ENCODE measurements around the gene SF3A1. TPM values are rescaled to one million over a fixed set of nuclear protein-coding genes. Genes with fewer than 3 reads are reported as not detected.

SF3A1 gene
- total and polyA plus RNA-seq, 4 donors: 25.2 to 140 (median 94.5) TPM

- 90% methylated on average over 3 of the region's 3 CpGs for WGBS (ENCODE audit: insufficient coverage)
- no peak overlapping the region for H3K27ac ChIP-seq (ENCODE audit: low read depth, low read length)
- no peak for DNase-seq (ENCODE audit: low read depth in 4 of 6, low spot score in 6 of 6)
- no peaks in the 10 kb centered on the region for H3K27me3 ChIP-seq (ENCODE audit: control insufficient read depth, insufficient read depth, low read length)
- no peaks in the 10 kb centered on the region for H3K9me3 ChIP-seq (ENCODE audit: control insufficient read depth, insufficient read depth, low read length)
- no peak overlapping the region for H3K4me3 ChIP-seq (ENCODE audit: low read depth, low read length)
- H3K36me3 ChIP-seq (ENCODE audit: control insufficient read depth, insufficient read depth, low read length): peaks cover 9% of the 10 kb centered on the region
- H3K4me1 ChIP-seq (ENCODE audit: control insufficient read depth, insufficient read depth, low read length): peaks cover 15% of the 10 kb centered on the region
These were observed 36.6 kb downstream of the SF3A1 start for GRCh38 chr22:30320021-30320556.

- peaks cover 7% of the 10 kb centered on the region for H3K4me1 ChIP-seq (ENCODE audit: control insufficient read depth, insufficient read depth, low read length)
- H3K27ac ChIP-seq (ENCODE audit: low read depth, low read length): no peak overlapping the region
- 88% methylated on average over 7 of the region's 7 CpGs for WGBS (ENCODE audit: insufficient coverage)
- no peaks in the 10 kb centered on the region for H3K9me3 ChIP-seq (ENCODE audit: control insufficient read depth, insufficient read depth, low read length)
- no peak overlapping the region for H3K4me3 ChIP-seq (ENCODE audit: low read depth, low read length)
- DNase-seq (ENCODE audit: low read depth in 4 of 6, low spot score in 6 of 6): no peak
- no peaks in the 10 kb centered on the region for H3K27me3 ChIP-seq (ENCODE audit: control insufficient read depth, insufficient read depth, low read length)
- peaks cover 9% of the 10 kb centered on the region for H3K36me3 ChIP-seq (ENCODE audit: control insufficient read depth, insufficient read depth, low read length)
These were observed 37.8 kb downstream of the SF3A1 start for GRCh38 chr22:30318799-30319419.

GRCh38 chr22:30317778-30318177 lies 38.9 kb downstream of the SF3A1 start:
- peaks cover 9% of the 10 kb centered on the region for H3K36me3 ChIP-seq (ENCODE audit: control insufficient read depth, insufficient read depth, low read length)
- DNase-seq (ENCODE audit: low read depth in 4 of 6, low spot score in 6 of 6): no peak
- H3K4me1 ChIP-seq (ENCODE audit: control insufficient read depth, insufficient read depth, low read length): peaks cover 7% of the 10 kb centered on the region
- H3K4me3 ChIP-seq (ENCODE audit: low read depth, low read length): no peak overlapping the region
- no peak overlapping the region for H3K27ac ChIP-seq (ENCODE audit: low read depth, low read length)
- no peaks in the 10 kb centered on the region for H3K9me3 ChIP-seq (ENCODE audit: control insufficient read depth, insufficient read depth, low read length)
- no CpG with 5 or more reads among the region's 1 CpG for WGBS (ENCODE audit: insufficient coverage)
- H3K27me3 ChIP-seq (ENCODE audit: control insufficient read depth, insufficient read depth, low read length): no peaks in the 10 kb centered on the region

GRCh38 chr22:30315962-30316576 lies 40.6 kb downstream of the SF3A1 start:
- Histone ChIP-seq H3K27me3 (ENCODE audit: control insufficient read depth, insufficient read depth, low read length) (no peaks in the 10 kb centered on the region), H3K27ac (ENCODE audit: low read depth, low read length) (no peak overlapping the region), H3K4me1 (ENCODE audit: control insufficient read depth, insufficient read depth, low read length) (peaks cover 13% of the 10 kb centered on the region), H3K9me3 (ENCODE audit: control insufficient read depth, insufficient read depth, low read length) (no peaks in the 10 kb centered on the region), H3K4me3 (ENCODE audit: low read depth, low read length) (no peak overlapping the region), H3K36me3 (ENCODE audit: control insufficient read depth, insufficient read depth, low read length) (peaks cover 9% of the 10 kb centered on the region)
- no peak for DNase-seq (ENCODE audit: low read depth in 4 of 6, low spot score in 6 of 6)
- WGBS (ENCODE audit: insufficient coverage): 57% methylated on average over 1 of the region's 2 CpGs

GRCh38 chr22:30314915-30315314 lies 41.8 kb downstream of the SF3A1 start:
- Histone ChIP-seq H3K27me3 (ENCODE audit: control insufficient read depth, insufficient read depth, low read length) (no peaks in the 10 kb centered on the region), H3K27ac (ENCODE audit: low read depth, low read length) (no peak overlapping the region), H3K9me3 (ENCODE audit: control insufficient read depth, insufficient read depth, low read length) (no peaks in the 10 kb centered on the region), H3K36me3 (ENCODE audit: control insufficient read depth, insufficient read depth, low read length) (peaks cover 9% of the 10 kb centered on the region), H3K4me1 (ENCODE audit: control insufficient read depth, insufficient read depth, low read length) (peaks cover 23% of the 10 kb centered on the region), H3K4me3 (ENCODE audit: low read depth, low read length) (no peak overlapping the region)
- DNase-seq (ENCODE audit: low read depth in 4 of 6, low spot score in 6 of 6): no peak
- 91% methylated on average over 4 of the region's 8 CpGs for WGBS (ENCODE audit: insufficient coverage)

GRCh38 chr22:30313527-30314363 lies 42.9 kb downstream of the SF3A1 start:
- H3K27ac ChIP-seq (ENCODE audit: low read depth, low read length): no peak overlapping the region
- no peaks in the 10 kb centered on the region for H3K9me3 ChIP-seq (ENCODE audit: control insufficient read depth, insufficient read depth, low read length)
- H3K4me1 ChIP-seq (ENCODE audit: control insufficient read depth, insufficient read depth, low read length): peaks cover 33% of the 10 kb centered on the region
- DNase-seq (ENCODE audit: low read depth in 4 of 6, low spot score in 6 of 6): no peak
- no peak overlapping the region for H3K4me3 ChIP-seq (ENCODE audit: low read depth, low read length)
- no peaks in the 10 kb centered on the region for H3K27me3 ChIP-seq (ENCODE audit: control insufficient read depth, insufficient read depth, low read length)
- no CpG with 5 or more reads among the region's 8 CpGs for WGBS (ENCODE audit: insufficient coverage)
- H3K36me3 ChIP-seq (ENCODE audit: control insufficient read depth, insufficient read depth, low read length): peaks cover 9% of the 10 kb centered on the region

- H3K27me3 ChIP-seq (ENCODE audit: control insufficient read depth, insufficient read depth, low read length): no peaks in the 10 kb centered on the region
- DNase-seq (ENCODE audit: low read depth in 4 of 6, low spot score in 6 of 6): no peak
- peaks cover 34% of the 10 kb centered on the region for H3K4me1 ChIP-seq (ENCODE audit: control insufficient read depth, insufficient read depth, low read length)
- peaks cover 5% of the 10 kb centered on the region for H3K36me3 ChIP-seq (ENCODE audit: control insufficient read depth, insufficient read depth, low read length)
- H3K27ac ChIP-seq (ENCODE audit: low read depth, low read length): no peak overlapping the region
- WGBS (ENCODE audit: insufficient coverage): 88% methylated on average over 6 of the region's 6 CpGs
- H3K9me3 ChIP-seq (ENCODE audit: control insufficient read depth, insufficient read depth, low read length): no peaks in the 10 kb centered on the region
- H3K4me3 ChIP-seq (ENCODE audit: low read depth, low read length): no peak overlapping the region
These were observed 44.6 kb downstream of the SF3A1 start for GRCh38 chr22:30312053-30312452.

GRCh38 chr22:30310881-30311771 lies 45.6 kb downstream of the SF3A1 start:
- H3K27ac ChIP-seq (ENCODE audit: low read depth, low read length): peak overlapping the region; percentile 42
- no peaks in the 10 kb centered on the region for H3K9me3 ChIP-seq (ENCODE audit: control insufficient read depth, insufficient read depth, low read length)
- H3K4me1 ChIP-seq (ENCODE audit: control insufficient read depth, insufficient read depth, low read length): peaks cover 38% of the 10 kb centered on the region
- WGBS (ENCODE audit: insufficient coverage): 53% methylated on average over 4 of the region's 8 CpGs
- peak in 1 of 6 donors; percentile 73 for DNase-seq (ENCODE audit: low read depth in 4 of 6, low spot score in 6 of 6)
- no peaks in the 10 kb centered on the region for H3K27me3 ChIP-seq (ENCODE audit: control insufficient read depth, insufficient read depth, low read length)
- no peak overlapping the region for H3K4me3 ChIP-seq (ENCODE audit: low read depth, low read length)
- H3K36me3 ChIP-seq (ENCODE audit: control insufficient read depth, insufficient read depth, low read length): no peaks in the 10 kb centered on the region
